K562 (cell line): ENCODE measurements around the gene DPEP1. TPM values are rescaled to one million over a fixed set of nuclear protein-coding genes. Genes with fewer than 3 reads are reported as not detected.

Experiments
- ATAC-seq: fragments of 200-7000 bp; cut with Tn5 transposase; 3 replicates; pipeline ENCODE4 v1.9.1; 2020; ENCODE audit warnings: moderate library complexity
- BruUV-seq: library from RNA; stranded (reverse); fragments of 400-500 nt; replicated peaks from 2 replicates; lab custom pipeline; 2021; lab: Mats Ljungman, UMichigan
- CTCF ChIA-PET: fragments of 300-600 bp; formaldehyde crosslinking; extraction: SDS; loops from one replicate; lab custom pipeline; 2021; ENCODE audit warnings: low intra/inter-chr PET ratio; lab: Yijun Ruan, JAX
- POLR2A ChIA-PET: fragments of 300-600, 350-650 bp; sonication (Branson Sonifier 250); formaldehyde crosslinking; extraction: SDS; loops from one replicate; lab custom pipeline; 2021; ENCODE audit warnings: antibody characterized with exemption, inconsistent platforms; lab: Yijun Ruan, JAX
- DNase-seq, 4 experiments: peaks; one replicate each; pipeline versions ENCODE4 v3.0.0 to v3.0.0-alpha.2; 2011 to 2018; ENCODE audit warnings: low spot score in 3 of 4, mixed read lengths in 3 of 4; ENCODE audit errors: extremely low read depth in 1 of 4
- FAIRE-seq: peaks from 2 replicates; lab custom pipeline; 2011; peaks lifted over from hg19 to GRCh38; lab: Jason Lieb, UNC
- H2AFZ ChIP-seq: 2 replicates; pipeline ENCODE4 v1.6.0; 2011; ENCODE audit warnings: low read depth, low read length, control low read depth, inconsistent platforms
- H3K27ac ChIP-seq: fragments of 200-600 bp; 3 replicates; pipeline ENCODE4 v1.8.0; 2011; ENCODE audit warnings: low read depth, mild to moderate bottlenecking, control low read depth, inconsistent platforms, low read length, moderate library complexity, mixed read lengths; ENCODE audit errors: extremely low read depth
- H3K27me3 ChIP-seq, 2 experiments: fragments of 300-600 bp in 1 of 2; 2 replicates in 1 of 2; 3 replicates in 1 of 2; pipeline versions ENCODE4 v1.6.0 to v1.8.0; 2011; ENCODE audit warnings: inconsistent platforms in 2 of 2, low read length in 2 of 2, mild to moderate bottlenecking in 1 of 2, mixed read lengths in 1 of 2, moderate library complexity in 1 of 2; ENCODE audit not compliant: control insufficient read depth in 2 of 2, insufficient read depth in 2 of 2
- H3K36me3 ChIP-seq: fragments of 300-600 bp; 3 replicates; pipeline ENCODE4 v1.8.0; 2011; ENCODE audit warnings: mild to moderate bottlenecking, low read length, inconsistent platforms; ENCODE audit not compliant: control insufficient read depth, insufficient read depth
- H3K4me1 ChIP-seq, 2 experiments: fragments of 200-600 bp in 1 of 2; replicated peaks in 1 of 2; 2 replicates in 1 of 2; 3 replicates in 1 of 2; pipeline versions ENCODE4 v1.5.1 to v1.8.0; 2011; ENCODE audit warnings: inconsistent platforms in 2 of 2, low read length in 2 of 2, mild to moderate bottlenecking in 1 of 2, mixed read lengths in 1 of 2, moderate library complexity in 1 of 2; ENCODE audit not compliant: control insufficient read depth in 2 of 2, insufficient read depth in 2 of 2
- H3K4me2 ChIP-seq: 2 replicates; pipeline ENCODE4 v1.6.1; 2011; ENCODE audit warnings: low read length, control low read depth, inconsistent platforms, mixed read lengths; ENCODE audit not compliant: insufficient read depth
- H3K4me3 ChIP-seq: fragments of 200-600 bp; sonication (generic), shearing (Covaris generic); 2 replicates; pipeline ENCODE4 v1.5.1; 2016; ENCODE audit warnings: control low read depth, inconsistent platforms
- H3K79me2 ChIP-seq: fragments of 200-600 bp; 3 replicates; pipeline ENCODE4 v1.8.0; 2011; ENCODE audit warnings: low read length, inconsistent platforms; ENCODE audit not compliant: control insufficient read depth, insufficient read depth
- H3K9ac ChIP-seq, 2 experiments: 2 replicates each; pipeline versions ENCODE4 v1.6.0 to v1.6.1; 2011; ENCODE audit warnings: low read depth in 2 of 2, low read length in 2 of 2, control low read depth in 1 of 2, inconsistent platforms in 1 of 2, mild to moderate bottlenecking in 1 of 2, mixed read lengths in 1 of 2; ENCODE audit not compliant: insufficient read depth in 1 of 2
- H3K9me1 ChIP-seq: one replicate; pipeline ENCODE4 v1.6.0; 2011; ENCODE audit warnings: inconsistent platforms, mild to moderate bottlenecking, low read length, moderate library complexity; ENCODE audit not compliant: control insufficient read depth, insufficient read depth
- H3K9me3 ChIP-seq: replicated peaks from 2 replicates; pipeline ENCODE4 v1.5.1; 2011; ENCODE audit warnings: low read depth, low read length, inconsistent platforms; ENCODE audit not compliant: control insufficient read depth, insufficient read depth
- H4K20me1 ChIP-seq: replicated peaks from 2 replicates; pipeline ENCODE4 v1.6.1; 2011; ENCODE audit warnings: low read length, inconsistent platforms, mixed read lengths; ENCODE audit not compliant: control insufficient read depth, insufficient read depth
- ATF6 ChIP-seq: sonication (generic); formaldehyde crosslinking; IDR thresholded peaks from 2 replicates; pipeline ENCODE4 v1.4.0; 2020; ENCODE audit warnings: mild to moderate bottlenecking, missing genetic modification reagents
- CEBPG ChIP-seq, 3 experiments: fragments of 200-800 bp in 1 of 3; sonication (Bioruptor generic) in 1 of 3; sonication (generic) in 1 of 3; formaldehyde crosslinking in 1 of 3; IDR thresholded peaks in 2 of 3; conservative IDR thresholded peaks in 1 of 3; 2 replicates each; pipeline versions ENCODE4 v1.6.1 to v1.8.0; 2016 to 2022; ENCODE audit warnings: missing compliant biosample characterization in 2 of 3, missing genetic modification characterization in 2 of 3, mild to moderate bottlenecking in 1 of 3, missing genetic modification reagents in 1 of 3
- DMBX1 ChIP-seq: fragments of 250-450 bp; sonication (Bioruptor Pico); IDR thresholded peaks from 2 replicates; pipeline ENCODE4 v1.8.0; 2022; ENCODE audit warnings: inconsistent platforms, mild to moderate bottlenecking, moderate library complexity, borderline replicate concordance
- E2F1 ChIP-seq: sonication (generic); formaldehyde crosslinking; IDR thresholded peaks from 2 replicates; pipeline ENCODE4 v1.8.1; 2023; ENCODE audit warnings: mild to moderate bottlenecking, missing genetic modification reagents, moderate library complexity
- E2F5 ChIP-seq: sonication (generic); formaldehyde crosslinking; IDR thresholded peaks from 2 replicates; pipeline ENCODE4 v1.8.0; 2022; ENCODE audit warnings: mild to moderate bottlenecking, missing genetic modification reagents
- ELF1 ChIP-seq: fragments of 200-800 bp; sonication (Bioruptor generic); IDR thresholded peaks from 2 replicates; pipeline ENCODE4 v1.6.1; 2016; ENCODE audit warnings: missing genetic modification characterization, missing compliant biosample characterization
- GABPA ChIP-seq: fragments of 200-800 bp; sonication (Bioruptor generic); conservative IDR thresholded peaks from 2 replicates; pipeline ENCODE4 v1.6.1; 2016; ENCODE audit warnings: low read depth, missing genetic modification characterization, missing compliant biosample characterization
- KAT8 ChIP-seq: fragments of 450-650 bp; IDR thresholded peaks from 2 replicates; pipeline ENCODE4 v1.6.1; 2016; ENCODE audit warnings: low read depth, mild to moderate bottlenecking
- KLF1 ChIP-seq: fragments of 450-650 bp; IDR thresholded peaks from 2 replicates; pipeline ENCODE4 v1.6.1; 2016; ENCODE audit warnings: missing genetic modification characterization, missing compliant biosample characterization
- SIRT6 ChIP-seq: IDR thresholded peaks from one replicate; pipeline ENCODE4 v1.6.1; 2012; ENCODE audit warnings: low read depth, mild to moderate bottlenecking, control low read depth, inconsistent platforms, low read length, moderate library complexity
- SMARCA4 ChIP-seq: fragments of 450-650 bp; IDR thresholded peaks from 2 replicates; pipeline ENCODE4 v1.6.1; 2016
- WHSC1 ChIP-seq: IDR thresholded peaks from one replicate; pipeline ENCODE4 v1.6.1; 2012; ENCODE audit warnings: low read length, control low read depth, inconsistent platforms
- ZMIZ1 ChIP-seq, 2 experiments: fragments of 150-350 bp in 1 of 2; IDR thresholded peaks; 2 replicates each; pipeline ENCODE4 v1.6.1; 2012 to 2016; ENCODE audit warnings: low read depth in 2 of 2, low read length in 2 of 2, mild to moderate bottlenecking in 1 of 2, moderate library complexity in 1 of 2
- ZNF561 ChIP-seq: fragments of 450-650 bp; formaldehyde crosslinking; conservative IDR thresholded peaks from 2 replicates; pipeline ENCODE4 v1.4.0; 2020; ENCODE audit warnings: mild to moderate bottlenecking, moderate library complexity
- WGBS: fragments of 100-300 bp; shearing (Covaris generic); methylation state at CpG from one replicate; pipeline ENCODE4 v1.1.6; 2016; ENCODE audit warnings: low coverage, mixed read lengths; ENCODE audit not compliant: insufficient coverage; ENCODE audit errors: missing lambda C conversion rate; 5-methylcytosine and 5-hydroxymethylcytosine counted together
- in situ Hi-C: fragments of 300-500 bp; cut with MboI; formaldehyde crosslinking; loops from 4 replicates; pipeline ENCODE4 v1.15.0; 2018; ENCODE audit warnings: inconsistent platforms, mixed read lengths
- intact Hi-C: fragments of 100-400 bp; cut with micrococcal nuclease; formaldehyde crosslinking; loops from 2 replicates; pipeline ENCODE4 v1.14.2; 2022
- polyA plus RNA-seq, 8 experiments: library from polyadenylated mRNA; depleted of rRNA in 4 of 8; stranded (reverse) in 5 of 8; unstranded in 3 of 8; fragments of >200 nt; fragmentation: Nextera tagmentation in 2 of 8; fragmentation: Illumina TruSeq in 1 of 8; extraction: Ambion mirVana in 2 of 8; extraction: Trizol in 1 of 8; gene quantifications; 2 replicates each; pipeline versions ENCODE4 v1.2.1 to v1.2.3, GENCODE V29; 2011 to 2014; ENCODE audit warnings: inconsistent platforms in 1 of 8, missing spikeins in 1 of 8
- total RNA-seq, 7 experiments: library from RNA; depleted of rRNA in 6 of 7; stranded (reverse); fragments of >200 nt in 6 of 7; fragmentation: Illumina TruSeq in 2 of 7; extraction: Trizol in 2 of 7; gene quantifications; 2 replicates each; pipeline versions ENCODE4 v1.2.1 to v1.2.3, GENCODE V29; 2011 to 2021; ENCODE audit warnings: low replicate concordance in 1 of 7

The DPEP1 gene
- total and polyA plus RNA-seq, 9 of the 15 experiments (the other 6 are each of a cell fraction or from before 2014, with no cell fraction given) = 0.14 to 0.31 (median 0.20) TPM; not detected in 6

GRCh38 chr16:89655062-89655643 lies 41.7 kb downstream of the DPEP1 start:
- Histone ChIP-seq H3K27ac (no peak overlapping the region), H3K9me3 (no peaks in the 10 kb centered on the region), H3K4me3 (no peak overlapping the region), H2AFZ (no peak overlapping the region), H3K9ac (peak overlapping the region in 1 of 2 experiments; percentile 78; a peak in 2 of 4 replicates), H3K27me3 (no peaks in the 10 kb centered on the region), H3K9me1 (peaks cover 7% of the 10 kb centered on the region), H3K79me2 (peaks cover 65% of the 10 kb centered on the region), H3K4me2 (no peak overlapping the region), H4K20me1 (peaks cover 4% of the 10 kb centered on the region; the same call in 1 of the 2 replicates), H3K36me3 (peaks cover 37% of the 10 kb centered on the region; the same call in 2 of the 3 replicates), H3K4me1 (peaks cover 4 to 53% of the 10 kb centered on the region in 2 experiments; a peak in 3 of 5 replicates)
- ATAC-seq (no peak), DNase-seq (no peak), FAIRE-seq (no peak)
- ChIA-PET POLR2A (interaction anchor here (0.6 to 1.6 kb wide), 3 partner anchors 14 to 358 kb away, joined by 3 to 6 read pairs (median 3); no protein-coding TSS in a partner anchor), CTCF (no interaction called here)
- in situ Hi-C loops = no loop called here
- 84% methylated on average over 10 of the region's 10 CpGs for WGBS
- intact Hi-C loops = no loop called here
- BruUV-seq = no TSS peak
- TF ChIP-seq WHSC1 (no peak), DMBX1 (no peak), ZMIZ1 (IDR thresholded peaks at IDR 0.05; ENCODE audit: low read depth in 2 of 2, low read length in 2 of 2) (no peak), SMARCA4 (no peak), GABPA (tag) (no peak), E2F5 (CRISPR knock-in tag) (no peak), SIRT6 (no peak), KLF1 (tag) (no peak), KAT8 (no peak), ZNF561 (CRISPR knock-in tag) (no peak), ATF6 (CRISPR knock-in tag) (no peak), CEBPG (CRISPR knock-in tag; IDR thresholded peaks at IDR 0.05) (no peak), CEBPG (tag; conservative IDR thresholded peaks at IDR 0.05 in 1 of 2, IDR thresholded peaks at IDR 0.05 in 1 of 2) (no peak), E2F1 (CRISPR knock-in tag) (no peak), ELF1 (tag) (no peak)
